HL-60 (cell line): ENCODE measurements around the gene CCR4.

ENCODE experiments used
- GABPA ChIP-seq: IDR thresholded peaks from 2 replicates; pipeline ENCODE4 v1.6.1; 2012; ENCODE audit warnings: low read depth
- POLR2AphosphoS5 ChIP-seq: IDR thresholded peaks from 2 replicates; pipeline ENCODE4 v1.6.1; 2012; ENCODE audit warnings: low read depth
- SPI1 ChIP-seq: IDR thresholded peaks from 2 replicates; pipeline ENCODE4 v1.6.1; 2012; ENCODE audit warnings: low read depth, mild to moderate bottlenecking, borderline replicate concordance
- TF ChIP-seq, protein P1 (sequence below): IDR thresholded peaks from one replicate; pipeline ENCODE4 v1.5.1; 2011; ENCODE audit warnings: low read length, control low read depth, inconsistent platforms; ENCODE audit not compliant: insufficient read depth
- TF ChIP-seq, protein P2 (sequence below): IDR thresholded peaks from 2 replicates; pipeline ENCODE4 v1.6.1; 2012; ENCODE audit warnings: low read depth; ENCODE audit not compliant: insufficient replicate concordance

- TF ChIP-seq, protein P1, sequence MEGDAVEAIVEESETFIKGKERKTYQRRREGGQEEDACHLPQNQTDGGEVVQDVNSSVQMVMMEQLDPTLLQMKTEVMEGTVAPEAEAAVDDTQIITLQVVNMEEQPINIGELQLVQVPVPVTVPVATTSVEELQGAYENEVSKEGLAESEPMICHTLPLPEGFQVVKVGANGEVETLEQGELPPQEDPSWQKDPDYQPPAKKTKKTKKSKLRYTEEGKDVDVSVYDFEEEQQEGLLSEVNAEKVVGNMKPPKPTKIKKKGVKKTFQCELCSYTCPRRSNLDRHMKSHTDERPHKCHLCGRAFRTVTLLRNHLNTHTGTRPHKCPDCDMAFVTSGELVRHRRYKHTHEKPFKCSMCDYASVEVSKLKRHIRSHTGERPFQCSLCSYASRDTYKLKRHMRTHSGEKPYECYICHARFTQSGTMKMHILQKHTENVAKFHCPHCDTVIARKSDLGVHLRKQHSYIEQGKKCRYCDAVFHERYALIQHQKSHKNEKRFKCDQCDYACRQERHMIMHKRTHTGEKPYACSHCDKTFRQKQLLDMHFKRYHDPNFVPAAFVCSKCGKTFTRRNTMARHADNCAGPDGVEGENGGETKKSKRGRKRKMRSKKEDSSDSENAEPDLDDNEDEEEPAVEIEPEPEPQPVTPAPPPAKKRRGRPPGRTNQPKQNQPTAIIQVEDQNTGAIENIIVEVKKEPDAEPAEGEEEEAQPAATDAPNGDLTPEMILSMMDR, result no peak
- TF ChIP-seq POLR2AphosphoS5, result no peak
- TF ChIP-seq, protein P2, sequence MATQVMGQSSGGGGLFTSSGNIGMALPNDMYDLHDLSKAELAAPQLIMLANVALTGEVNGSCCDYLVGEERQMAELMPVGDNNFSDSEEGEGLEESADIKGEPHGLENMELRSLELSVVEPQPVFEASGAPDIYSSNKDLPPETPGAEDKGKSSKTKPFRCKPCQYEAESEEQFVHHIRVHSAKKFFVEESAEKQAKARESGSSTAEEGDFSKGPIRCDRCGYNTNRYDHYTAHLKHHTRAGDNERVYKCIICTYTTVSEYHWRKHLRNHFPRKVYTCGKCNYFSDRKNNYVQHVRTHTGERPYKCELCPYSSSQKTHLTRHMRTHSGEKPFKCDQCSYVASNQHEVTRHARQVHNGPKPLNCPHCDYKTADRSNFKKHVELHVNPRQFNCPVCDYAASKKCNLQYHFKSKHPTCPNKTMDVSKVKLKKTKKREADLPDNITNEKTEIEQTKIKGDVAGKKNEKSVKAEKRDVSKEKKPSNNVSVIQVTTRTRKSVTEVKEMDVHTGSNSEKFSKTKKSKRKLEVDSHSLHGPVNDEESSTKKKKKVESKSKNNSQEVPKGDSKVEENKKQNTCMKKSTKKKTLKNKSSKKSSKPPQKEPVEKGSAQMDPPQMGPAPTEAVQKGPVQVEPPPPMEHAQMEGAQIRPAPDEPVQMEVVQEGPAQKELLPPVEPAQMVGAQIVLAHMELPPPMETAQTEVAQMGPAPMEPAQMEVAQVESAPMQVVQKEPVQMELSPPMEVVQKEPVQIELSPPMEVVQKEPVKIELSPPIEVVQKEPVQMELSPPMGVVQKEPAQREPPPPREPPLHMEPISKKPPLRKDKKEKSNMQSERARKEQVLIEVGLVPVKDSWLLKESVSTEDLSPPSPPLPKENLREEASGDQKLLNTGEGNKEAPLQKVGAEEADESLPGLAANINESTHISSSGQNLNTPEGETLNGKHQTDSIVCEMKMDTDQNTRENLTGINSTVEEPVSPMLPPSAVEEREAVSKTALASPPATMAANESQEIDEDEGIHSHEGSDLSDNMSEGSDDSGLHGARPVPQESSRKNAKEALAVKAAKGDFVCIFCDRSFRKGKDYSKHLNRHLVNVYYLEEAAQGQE, result no peak
- TF ChIP-seq SPI1, result no peak
- no peak for TF ChIP-seq GABPA
These were observed at the start of gene CCR4 for GRCh38 chr3:32951410-32951811.
